ENCODE results near the gene TMEM269. TPM values are rescaled to one million over a fixed set of nuclear protein-coding genes. Genes with fewer than 3 reads are reported as not detected.

The TMEM269 gene
- total and polyA plus RNA-seq, 9 of the 15 experiments (the other 6 are each of a cell fraction or from before 2014, with no cell fraction given): 0.09 to 0.49 (median 0.21) TPM

DNA sequence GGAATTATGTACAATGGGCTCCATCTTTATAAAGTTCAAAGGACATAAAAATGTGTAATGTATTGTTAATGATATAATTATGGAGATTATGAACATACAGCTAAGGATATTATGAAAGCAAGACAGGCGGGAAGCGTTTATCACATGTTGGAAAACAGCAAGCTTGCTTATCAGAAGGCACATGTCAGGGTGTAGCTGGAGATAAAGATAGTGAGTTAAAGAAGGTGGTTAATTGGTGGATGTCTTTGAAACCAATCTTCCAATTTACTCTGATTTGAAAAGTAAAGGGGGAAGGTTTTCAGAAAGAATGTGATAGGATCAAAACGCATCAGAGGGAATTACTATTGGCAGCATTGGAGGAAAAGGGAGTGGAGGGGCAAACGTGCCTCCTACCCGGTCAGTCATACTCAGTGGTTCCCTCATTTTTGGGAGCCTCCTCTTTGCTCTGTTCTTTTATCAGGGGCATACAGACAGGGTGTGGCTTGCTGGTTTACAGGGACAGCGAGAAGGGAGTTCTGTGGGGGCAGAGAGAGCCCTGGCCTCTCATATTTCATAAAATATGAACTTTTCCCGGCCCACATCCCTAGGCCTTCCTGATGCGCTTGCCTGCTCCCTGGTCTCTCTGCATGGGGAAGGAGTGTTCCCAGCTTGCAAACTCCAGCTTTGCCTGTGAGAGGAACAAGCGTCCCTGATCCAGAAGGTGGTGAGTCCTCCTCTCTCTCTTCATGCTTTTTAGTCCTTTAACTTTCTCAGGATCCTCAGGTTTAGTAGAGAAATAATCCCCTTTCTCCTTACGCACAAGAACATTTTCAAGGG lies 40.5 kb downstream of the TMEM269 start (continued):
- TF ChIP-seq, protein P1, sequence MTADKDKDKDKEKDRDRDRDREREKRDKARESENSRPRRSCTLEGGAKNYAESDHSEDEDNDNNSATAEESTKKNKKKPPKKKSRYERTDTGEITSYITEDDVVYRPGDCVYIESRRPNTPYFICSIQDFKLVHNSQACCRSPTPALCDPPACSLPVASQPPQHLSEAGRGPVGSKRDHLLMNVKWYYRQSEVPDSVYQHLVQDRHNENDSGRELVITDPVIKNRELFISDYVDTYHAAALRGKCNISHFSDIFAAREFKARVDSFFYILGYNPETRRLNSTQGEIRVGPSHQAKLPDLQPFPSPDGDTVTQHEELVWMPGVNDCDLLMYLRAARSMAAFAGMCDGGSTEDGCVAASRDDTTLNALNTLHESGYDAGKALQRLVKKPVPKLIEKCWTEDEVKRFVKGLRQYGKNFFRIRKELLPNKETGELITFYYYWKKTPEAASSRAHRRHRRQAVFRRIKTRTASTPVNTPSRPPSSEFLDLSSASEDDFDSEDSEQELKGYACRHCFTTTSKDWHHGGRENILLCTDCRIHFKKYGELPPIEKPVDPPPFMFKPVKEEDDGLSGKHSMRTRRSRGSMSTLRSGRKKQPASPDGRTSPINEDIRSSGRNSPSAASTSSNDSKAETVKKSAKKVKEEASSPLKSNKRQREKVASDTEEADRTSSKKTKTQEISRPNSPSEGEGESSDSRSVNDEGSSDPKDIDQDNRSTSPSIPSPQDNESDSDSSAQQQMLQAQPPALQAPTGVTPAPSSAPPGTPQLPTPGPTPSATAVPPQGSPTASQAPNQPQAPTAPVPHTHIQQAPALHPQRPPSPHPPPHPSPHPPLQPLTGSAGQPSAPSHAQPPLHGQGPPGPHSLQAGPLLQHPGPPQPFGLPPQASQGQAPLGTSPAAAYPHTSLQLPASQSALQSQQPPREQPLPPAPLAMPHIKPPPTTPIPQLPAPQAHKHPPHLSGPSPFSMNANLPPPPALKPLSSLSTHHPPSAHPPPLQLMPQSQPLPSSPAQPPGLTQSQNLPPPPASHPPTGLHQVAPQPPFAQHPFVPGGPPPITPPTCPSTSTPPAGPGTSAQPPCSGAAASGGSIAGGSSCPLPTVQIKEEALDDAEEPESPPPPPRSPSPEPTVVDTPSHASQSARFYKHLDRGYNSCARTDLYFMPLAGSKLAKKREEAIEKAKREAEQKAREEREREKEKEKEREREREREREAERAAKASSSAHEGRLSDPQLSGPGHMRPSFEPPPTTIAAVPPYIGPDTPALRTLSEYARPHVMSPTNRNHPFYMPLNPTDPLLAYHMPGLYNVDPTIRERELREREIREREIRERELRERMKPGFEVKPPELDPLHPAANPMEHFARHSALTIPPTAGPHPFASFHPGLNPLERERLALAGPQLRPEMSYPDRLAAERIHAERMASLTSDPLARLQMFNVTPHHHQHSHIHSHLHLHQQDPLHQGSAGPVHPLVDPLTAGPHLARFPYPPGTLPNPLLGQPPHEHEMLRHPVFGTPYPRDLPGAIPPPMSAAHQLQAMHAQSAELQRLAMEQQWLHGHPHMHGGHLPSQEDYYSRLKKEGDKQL (CRISPR knock-in tag; IDR thresholded peaks at IDR 0.05; ENCODE audit: borderline replicate concordance): no peak
- TF ChIP-seq MEF2D (tag; conservative IDR thresholded peaks at IDR 0.05; ENCODE audit: low read depth): peak; percentile 79
- TF ChIP-seq SUPT5H (IDR thresholded peaks at IDR 0.05): peak; percentile 49; the same call in 1 of the 2 replicates
- peak; percentile 42; the same call in 1 of the 2 replicates for TF ChIP-seq PHF8 (IDR thresholded peaks at IDR 0.05; ENCODE audit: borderline replicate concordance, low read length)
- TF ChIP-seq ZNF408 (CRISPR knock-in tag; IDR thresholded peaks at IDR 0.05; ENCODE audit: low read depth): no peak
- TF ChIP-seq CREM (IDR thresholded peaks at IDR 0.05; ENCODE audit: low read depth): peak; percentile 54
- TF ChIP-seq HDAC1 (IDR thresholded peaks at IDR 0.05): peak; percentile 87 to 96; a peak in 3 of 4 replicates
- peak; percentile 73; the same call in 1 of the 2 replicates for TF ChIP-seq ZNF274 (IDR thresholded peaks at IDR 0.05; ENCODE audit: borderline replicate concordance, low read depth, low read length)
- TF ChIP-seq ILF3 (IDR thresholded peaks at IDR 0.05; ENCODE audit: borderline replicate concordance): peak; percentile 52; the same call in 1 of the 2 replicates
- TF ChIP-seq, protein P2, sequence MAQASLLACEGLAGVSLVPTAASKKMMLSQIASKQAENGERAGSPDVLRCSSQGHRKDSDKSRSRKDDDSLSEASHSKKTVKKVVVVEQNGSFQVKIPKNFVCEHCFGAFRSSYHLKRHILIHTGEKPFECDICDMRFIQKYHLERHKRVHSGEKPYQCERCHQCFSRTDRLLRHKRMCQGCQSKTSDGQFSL (CRISPR knock-in tag; IDR thresholded peaks at IDR 0.05): peak; percentile 56; the same call in 1 of the 2 replicates
- TF ChIP-seq, protein P2 (tag; IDR thresholded peaks at IDR 0.05): no peak
- no peak for TF ChIP-seq ESRRB (CRISPR knock-in tag; IDR thresholded peaks at IDR 0.05; ENCODE audit: borderline replicate concordance)
- peak; percentile 94 for TF ChIP-seq ZNF766 (CRISPR knock-in tag; conservative IDR thresholded peaks at IDR 0.05)
- TF ChIP-seq, protein P3, sequence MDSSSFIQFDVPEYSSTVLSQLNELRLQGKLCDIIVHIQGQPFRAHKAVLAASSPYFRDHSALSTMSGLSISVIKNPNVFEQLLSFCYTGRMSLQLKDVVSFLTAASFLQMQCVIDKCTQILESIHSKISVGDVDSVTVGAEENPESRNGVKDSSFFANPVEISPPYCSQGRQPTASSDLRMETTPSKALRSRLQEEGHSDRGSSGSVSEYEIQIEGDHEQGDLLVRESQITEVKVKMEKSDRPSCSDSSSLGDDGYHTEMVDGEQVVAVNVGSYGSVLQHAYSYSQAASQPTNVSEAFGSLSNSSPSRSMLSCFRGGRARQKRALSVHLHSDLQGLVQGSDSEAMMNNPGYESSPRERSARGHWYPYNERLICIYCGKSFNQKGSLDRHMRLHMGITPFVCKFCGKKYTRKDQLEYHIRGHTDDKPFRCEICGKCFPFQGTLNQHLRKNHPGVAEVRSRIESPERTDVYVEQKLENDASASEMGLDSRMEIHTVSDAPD (CRISPR knock-in tag; IDR thresholded peaks at IDR 0.05): no peak
- peak; percentile 49 for TF ChIP-seq SP1 (CRISPR knock-in tag; IDR thresholded peaks at IDR 0.05)
- TF ChIP-seq CREB1 (IDR thresholded peaks at IDR 0.05): peak; percentile 54
- TF ChIP-seq CREB1 (CRISPR knock-in tag; IDR thresholded peaks at IDR 0.05): 0 out of 2 replicates have a peak, but pooled peaks have one; percentile 26
- no peak; the same call in 1 of the 2 replicates for TF ChIP-seq GTF2E2 (tag; IDR thresholded peaks at IDR 0.05)
- TF ChIP-seq YY1 (IDR thresholded peaks at IDR 0.05; ENCODE audit: borderline replicate concordance in 1 of 3, control insufficient read depth in 1 of 3, extremely low read depth in 1 of 3, insufficient read depth in 3 of 3, insufficient read length in 1 of 3, insufficient replicate concordance in 2 of 3, low read depth in 1 of 3, low read length in 2 of 3): peak in 1 of 3 experiments; percentile 49
